ENCODE data around the gene AR.

GRCh38 chrX:67596839-67597790, 53.3 kb downstream of the AR start:
- TF ChIP-seq CTCF (conservative IDR thresholded peaks at IDR 0.05) (no peak), EZH2 (IDR thresholded peaks at IDR 0.05; ENCODE audit: low read depth) (no peak)
